H9 (cell line): ENCODE data around the gene RIMBP2. TPM values are rescaled to one million over a fixed set of nuclear protein-coding genes. Genes with fewer than 3 reads are reported as not detected.

Experiments
- DNase-seq: peaks from one replicate; pipeline ENCODE4 v3.0.0-alpha.2; 2017
- H2AFZ ChIP-seq: one replicate; pipeline ENCODE4 v1.6.1; 2013; ENCODE audit warnings: mild to moderate bottlenecking, low read length, control low read depth, moderate library complexity
- H2AK5ac ChIP-seq: 2 replicates; pipeline ENCODE4 v1.6.1; 2013; ENCODE audit warnings: low read length, control low read depth, mixed read lengths; ENCODE audit not compliant: insufficient read length
- H2BK120ac ChIP-seq: one replicate; pipeline ENCODE4 v1.6.1; 2013; ENCODE audit warnings: low read depth, mild to moderate bottlenecking, low read length, control low read depth, inconsistent platforms; ENCODE audit not compliant: poor library complexity, severe bottlenecking
- H2BK12ac ChIP-seq: 2 replicates; pipeline ENCODE4 v1.6.1; 2013; ENCODE audit warnings: low read length, control low read depth, mixed read lengths, low read depth; ENCODE audit not compliant: insufficient read length
- H2BK15ac ChIP-seq: 2 replicates; pipeline ENCODE4 v1.6.1; 2013; ENCODE audit warnings: low read depth, low read length, control low read depth
- H2BK20ac ChIP-seq: one replicate; pipeline ENCODE4 v1.6.1; 2013; ENCODE audit warnings: low read depth, mild to moderate bottlenecking, low read length, control low read depth, inconsistent platforms; ENCODE audit not compliant: poor library complexity, severe bottlenecking
- H2BK5ac ChIP-seq: 2 replicates; pipeline ENCODE4 v1.6.1; 2013; ENCODE audit warnings: low read length, control low read depth, mixed read lengths; ENCODE audit not compliant: insufficient read length
- H3K14ac ChIP-seq: 2 replicates; pipeline ENCODE4 v1.6.1; 2013; ENCODE audit warnings: low read length, control low read depth; ENCODE audit not compliant: insufficient read depth
- H3K18ac ChIP-seq: 2 replicates; pipeline ENCODE4 v1.6.1; 2013; ENCODE audit warnings: low read depth, mild to moderate bottlenecking, mixed read lengths, low read length, control low read depth; ENCODE audit not compliant: insufficient read length
- H3K23ac ChIP-seq: 2 replicates; pipeline ENCODE4 v1.6.1; 2013; ENCODE audit warnings: low read length, control low read depth, mixed read lengths, low read depth; ENCODE audit not compliant: insufficient read length
- H3K23me2 ChIP-seq: 2 replicates; pipeline ENCODE4 v1.6.1; 2013; ENCODE audit warnings: low read depth, mild to moderate bottlenecking, mixed read lengths, low read length, control low read depth; ENCODE audit not compliant: insufficient read length, poor library complexity, severe bottlenecking
- H3K27ac ChIP-seq: 2 replicates; pipeline ENCODE4 v1.5.1; 2013; ENCODE audit warnings: low read length, control low read depth, mixed read lengths, low read depth; ENCODE audit not compliant: insufficient read length
- H3K27me3 ChIP-seq: 2 replicates; pipeline ENCODE4 v1.6.1; 2013; ENCODE audit warnings: low read length, control low read depth, inconsistent platforms; ENCODE audit not compliant: insufficient read depth
- H3K4ac ChIP-seq: 2 replicates; pipeline ENCODE4 v1.6.1; 2013; ENCODE audit warnings: low read depth, mild to moderate bottlenecking, control low read depth, inconsistent platforms, low read length, moderate library complexity
- H3K4me1 ChIP-seq: 2 replicates; pipeline ENCODE4 v1.6.1; 2013; ENCODE audit warnings: low read length, control low read depth, inconsistent platforms; ENCODE audit not compliant: insufficient read depth
- H3K4me2 ChIP-seq: 2 replicates; pipeline ENCODE4 v1.6.1; 2013; ENCODE audit warnings: low read length, control low read depth, mixed read lengths; ENCODE audit not compliant: insufficient read length, insufficient read depth
- H3K56ac ChIP-seq: 2 replicates; pipeline ENCODE4 v1.6.1; 2013; ENCODE audit warnings: low read depth, mild to moderate bottlenecking, mixed read lengths, low read length, control low read depth; ENCODE audit not compliant: insufficient read length
- H3K79me1 ChIP-seq: 2 replicates; pipeline ENCODE4 v1.6.1; 2013; ENCODE audit warnings: low read depth, mild to moderate bottlenecking, moderate library complexity, low read length, control low read depth, inconsistent platforms; ENCODE audit not compliant: insufficient read depth, poor library complexity, severe bottlenecking
- H3K79me2 ChIP-seq: 2 replicates; pipeline ENCODE4 v1.6.1; 2013; ENCODE audit warnings: low read length, control low read depth, inconsistent platforms; ENCODE audit not compliant: insufficient read depth
- H3K9ac ChIP-seq: 2 replicates; pipeline ENCODE4 v1.6.1; 2013; ENCODE audit warnings: low read length, control low read depth, mixed read lengths; ENCODE audit not compliant: insufficient read length; ENCODE audit errors: extremely low read depth
- H3K9me3 ChIP-seq: one replicate; pipeline ENCODE4 v1.6.1; 2013; ENCODE audit warnings: low read depth, low read length, inconsistent platforms; ENCODE audit not compliant: control insufficient read depth
- H3T11ph ChIP-seq: one replicate; pipeline ENCODE4 v1.6.1; 2013; ENCODE audit warnings: mild to moderate bottlenecking, low read length, control low read depth, inconsistent platforms
- H4K20me1 ChIP-seq: one replicate; pipeline ENCODE4 v1.6.1; 2013; ENCODE audit not compliant: control insufficient read depth, insufficient read length, insufficient read depth
- H4K5ac ChIP-seq: 2 replicates; pipeline ENCODE4 v1.6.1; 2013; ENCODE audit warnings: low read depth, mild to moderate bottlenecking, mixed read lengths, low read length, control low read depth; ENCODE audit not compliant: insufficient read length
- H4K8ac ChIP-seq: replicated peaks from 2 replicates; pipeline ENCODE4 v1.6.1; 2013; ENCODE audit warnings: low read length, control low read depth, mixed read lengths, low read depth; ENCODE audit not compliant: insufficient read length
- H4K91ac ChIP-seq: 2 replicates; pipeline ENCODE4 v1.6.1; 2013; ENCODE audit warnings: low read depth, mild to moderate bottlenecking, moderate library complexity, mixed read lengths, low read length, control low read depth; ENCODE audit not compliant: insufficient read length
- H3K27ac Mint-ChIP-seq, 3 experiments: 2 replicates in 2 of 3; 3 replicates in 1 of 3; pipeline ENCODE4 v1.8.0; 2020 to 2021; ENCODE audit warnings: mixed read lengths in 3 of 3, mild to moderate bottlenecking in 1 of 3, moderate library complexity in 1 of 3
- H3K27me3 Mint-ChIP-seq: 2 replicates; pipeline ENCODE4 v1.8.0; 2021; ENCODE audit warnings: low read depth, mild to moderate bottlenecking, moderate library complexity, mixed read lengths
- H3K36me3 Mint-ChIP-seq, 3 experiments: 2 replicates in 2 of 3; 3 replicates in 1 of 3; pipeline ENCODE4 v1.8.0; 2020 to 2021; ENCODE audit warnings: low read depth in 3 of 3, mixed read lengths in 3 of 3; ENCODE audit not compliant: insufficient read depth in 1 of 3
- H3K4me1 Mint-ChIP-seq, 2 experiments: 2 replicates each; pipeline ENCODE4 v1.8.0; 2020; ENCODE audit warnings: mixed read lengths in 2 of 2
- H3K4me3 Mint-ChIP-seq, 2 experiments: 2 replicates in 1 of 2; 3 replicates in 1 of 2; pipeline ENCODE4 v1.8.0; 2020 to 2021; ENCODE audit warnings: mild to moderate bottlenecking in 2 of 2, mixed read lengths in 2 of 2, moderate library complexity in 1 of 2
- H3K9me3 Mint-ChIP-seq, 2 experiments: 2 replicates in 1 of 2; 3 replicates in 1 of 2; pipeline ENCODE4 v1.8.0; 2020; ENCODE audit warnings: mild to moderate bottlenecking in 2 of 2, mixed read lengths in 2 of 2, moderate library complexity in 1 of 2
- CTCF ChIP-seq: fragments of 200-600 bp; sonication (generic); conservative IDR thresholded peaks from 3 replicates; pipeline ENCODE4 v1.8.0; 2021; ENCODE audit warnings: antibody characterized with exemption, mild to moderate bottlenecking
- WGBS: extraction: QIAGEN DNeasy Blood & Tissue Kit; methylation state at CpG from one replicate; pipeline ENCODE4 v1.1.7; 2013; ENCODE audit warnings: missing lambda C conversion rate, low lambda C conversion rate, mixed read lengths; ENCODE audit not compliant: insufficient read length; ENCODE audit errors: extremely low coverage; 5-methylcytosine and 5-hydroxymethylcytosine counted together
- total RNA-seq: library from RNA; stranded (reverse); gene quantifications from 2 replicates; pipeline ENCODE4 v1.2.1, GENCODE V29; 2021

The RIMBP2 gene
- total RNA-seq, 1 experiment from 2014 or later: 0.70 TPM

GRCh38 chr12:130504840-130505175 is 211.3 kb downstream of the RIMBP2 start:
- Mint-ChIP-seq H3K4me3 (no peak overlapping the region), H3K9me3 (peaks cover 0 to 3% of the 10 kb centered on the region in 2 experiments; a peak in 1 of 5 replicates), H3K27ac (no peak overlapping the region), H3K36me3 (no peaks in the 10 kb centered on the region), H3K4me1 (peaks cover 3 to 11% of the 10 kb centered on the region in 2 experiments; a peak in 3 of 4 replicates), H3K27me3 (peaks cover 11% of the 10 kb centered on the region)
- Histone ChIP-seq H2BK15ac (no peak overlapping the region), H3K4me1 (no peaks in the 10 kb centered on the region), H3K4ac (no peak overlapping the region), H2AFZ (no peak overlapping the region), H3K9ac (no peak overlapping the region), H4K5ac (no peak overlapping the region), H3K79me2 (no peaks in the 10 kb centered on the region), H3K4me2 (no peak overlapping the region), H2AK5ac (no peak overlapping the region), H3K18ac (no peak overlapping the region), H2BK20ac (no peak overlapping the region), H3K56ac (no peak overlapping the region), H2BK12ac (no peak overlapping the region), H2BK120ac (no peak overlapping the region), H3K14ac (no peak overlapping the region), H4K8ac (no peak overlapping the region), H3T11ph (no peak overlapping the region), H2BK5ac (no peak overlapping the region), H3K27ac (no peak overlapping the region), H3K79me1 (no peaks in the 10 kb centered on the region), H3K27me3 (no peaks in the 10 kb centered on the region), H4K91ac (no peak overlapping the region), H3K23me2 (no peaks in the 10 kb centered on the region), H3K9me3 (no peaks in the 10 kb centered on the region), H3K23ac (no peak overlapping the region), H4K20me1 (no peaks in the 10 kb centered on the region)
- TF ChIP-seq CTCF: no peak
- no CpG with 5 or more reads among the region's 5 CpGs for WGBS
- no peak for DNase-seq
